SHP77 (cell line): ENCODE results near the gene UCMA.
"Not testable (repeated sequence)": the region's sequence is repeated elsewhere in the genome, so short reads cannot be mapped to it uniquely, and the experiment has no call there.

Experiments used
- DNase-seq, 2 experiments: peaks; one replicate each; lab custom pipeline; 2025; lab: John Stamatoyannopoulos, UW

Gene UCMA

GRCh38 chr10:13234172-13234571 is at the start of gene UCMA:
TSS of gene UCMA (minus strand) at chr10:13234374. CDS start at chr10:13234258, 116 bp downstream.
- DNase-seq, result no peak

- DNase-seq, result not testable (repeated sequence)
These were observed 48.2 kb upstream of the UCMA start for GRCh38 chr10:13282348-13282747.

GRCh38 chr10:13276749-13277365 is 42.7 kb upstream of the UCMA start:
- no peak for DNase-seq

GRCh38 chr10:13276146-13276545 is 42.0 kb upstream of the UCMA start:
- DNase-seq, result not testable (repeated sequence)

- DNase-seq, result peak; percentile 21 to 22
These were observed 38.0 kb upstream of the UCMA start for GRCh38 chr10:13272164-13272571.

GRCh38 chr10:13271552-13272163 is 37.5 kb upstream of the UCMA start:
- peak; percentile 48 to 75 for DNase-seq

- no peak for DNase-seq
These were observed 36.8 kb upstream of the UCMA start for GRCh38 chr10:13270877-13271551.

- DNase-seq, result no peak
These were observed 34.7 kb upstream of the UCMA start for GRCh38 chr10:13268841-13269240.

- DNase-seq, result no peak
These were observed 34.1 kb upstream of the UCMA start for GRCh38 chr10:13268310-13268709.

- no peak for DNase-seq
These were observed 29.4 kb upstream of the UCMA start for GRCh38 chr10:13263591-13263990.

GRCh38 chr10:13262433-13262832 is 28.3 kb upstream of the UCMA start:
- no peak for DNase-seq

- no peak for DNase-seq
These were observed 23.5 kb upstream of the UCMA start for GRCh38 chr10:13257621-13258140.

GRCh38 chr10:13256627-13257026 is 22.5 kb upstream of the UCMA start:
- no peak for DNase-seq

- no peak for DNase-seq
These were observed 19.6 kb upstream of the UCMA start for GRCh38 chr10:13253726-13254125.

GRCh38 chr10:13247784-13248183 is 13.6 kb upstream of the UCMA start:
- no peak for DNase-seq

GRCh38 chr10:13247246-13247645 is 13.1 kb upstream of the UCMA start:
- DNase-seq, result no peak

- not testable (repeated sequence) for DNase-seq
These were observed 8.1 kb upstream of the UCMA start for GRCh38 chr10:13242260-13242659.

- DNase-seq, result no peak
These were observed 7.4 kb upstream of the UCMA start for GRCh38 chr10:13241613-13242012.

- no peak for DNase-seq
These were observed 5.7 kb upstream of the UCMA start for GRCh38 chr10:13239923-13240322.

GRCh38 chr10:13238271-13239077 is 4.3 kb upstream of the UCMA start:
- no peak for DNase-seq

GRCh38 chr10:13236638-13237037 is 2.5 kb upstream of the UCMA start:
- no peak for DNase-seq

- not testable (repeated sequence) for DNase-seq
These were observed 562 bp upstream of the UCMA start for GRCh38 chr10:13234736-13235135.
